Right renal cortex interstitium (tissue), 3 donors: ENCODE results near the gene SF3B1. TPM values are rescaled to one million over a fixed set of nuclear protein-coding genes. Genes with fewer than 3 reads are reported as not detected.
"Not testable (repeated sequence)": the region's sequence is repeated elsewhere in the genome, so short reads cannot be mapped to it uniquely, and the experiment has no call there.

Experiments
- DNase-seq, 3 donors: peaks; one replicate each; pipeline ENCODE4 v3.0.0-alpha.2; 2013; ENCODE audit warnings: low read depth in 3 of 3, low spot score in 2 of 3
- polyA plus RNA-seq, 3 donors: library from polyadenylated mRNA; unstranded; fragments of 120-200 nt; gene quantifications; one replicate each; pipeline ENCODE4 v1.2.1, GENCODE V29; 2013; ENCODE audit not compliant: insufficient read length in 3 of 3

Gene SF3B1
- polyA plus RNA-seq, result 100 to 1,000 TPM; 625 to 703 (median 690) TPM

DNA sequence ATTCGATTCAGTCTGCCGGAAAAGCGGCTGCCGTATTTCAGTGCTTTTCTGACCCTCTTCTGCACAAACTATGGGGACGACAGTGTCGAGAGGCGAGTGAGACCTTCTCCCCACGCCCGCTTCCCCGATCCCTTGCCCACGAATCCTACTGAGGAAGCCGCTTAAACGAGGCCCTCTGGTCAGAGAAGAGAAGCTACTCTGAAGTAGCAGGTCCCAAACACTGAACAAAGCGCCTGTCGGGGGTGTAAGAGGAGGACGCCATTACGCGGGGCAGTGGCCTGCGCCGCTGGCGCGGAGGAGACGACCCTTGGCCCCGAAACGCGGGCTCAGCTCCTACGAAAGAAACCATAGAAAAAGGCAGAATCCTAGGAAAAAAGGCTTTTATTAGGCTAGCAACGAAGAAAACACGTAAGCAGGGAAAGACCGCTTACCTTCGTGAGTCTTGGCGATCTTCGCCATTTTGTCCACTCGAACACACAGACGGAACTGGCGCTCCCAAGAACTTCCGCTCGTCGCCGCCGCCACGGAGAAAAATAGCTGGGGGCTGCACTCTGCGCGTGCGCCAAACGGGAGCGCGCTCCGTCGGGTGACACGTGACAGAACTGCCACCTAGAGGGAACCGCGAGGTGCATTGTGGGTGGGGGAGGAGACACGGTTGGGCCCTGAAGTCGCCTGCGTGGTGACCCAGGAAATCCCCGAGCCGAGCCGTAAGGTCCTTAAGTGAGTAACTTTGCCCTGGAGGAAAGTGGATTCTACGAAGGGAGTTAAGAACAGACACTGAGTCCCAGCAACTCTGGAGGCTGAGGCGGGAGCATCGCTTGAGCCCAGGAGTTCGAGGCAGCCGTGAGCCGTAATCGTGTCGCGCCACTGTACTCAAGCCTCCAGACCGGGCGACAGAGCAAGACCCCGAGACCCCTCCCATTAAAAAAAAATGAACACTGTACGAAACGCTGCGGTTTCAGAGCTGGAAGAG lies at the start of gene SF3B1:
TSS of gene SF3B1 (minus strand) at position 488 of the 973 bp plus-strand sequence. CDS start at position 459, 29 bp downstream.
- peak; percentile 97 to 98 (median 97) for DNase-seq

DNA sequence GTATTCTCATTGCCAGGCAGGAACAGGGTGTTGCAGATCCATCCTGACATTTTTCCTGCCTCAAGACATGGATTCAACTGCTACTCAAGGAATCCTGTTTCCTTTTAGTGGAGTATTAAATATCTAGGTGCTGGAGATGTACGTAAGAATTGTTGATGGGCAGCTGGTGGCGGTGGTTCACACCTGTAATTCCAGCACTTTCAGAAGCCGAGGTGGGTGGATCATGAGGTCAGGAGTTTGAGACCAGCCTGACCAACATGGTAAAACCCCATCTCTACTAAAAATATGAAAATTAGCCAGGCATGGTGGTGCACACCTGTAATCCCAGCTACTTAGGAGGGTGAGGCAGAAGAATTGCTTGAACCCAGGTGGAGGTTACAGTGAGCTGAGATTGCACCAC lies 49.4 kb upstream of the SF3B1 start:
- not testable (repeated sequence) for DNase-seq

DNA sequence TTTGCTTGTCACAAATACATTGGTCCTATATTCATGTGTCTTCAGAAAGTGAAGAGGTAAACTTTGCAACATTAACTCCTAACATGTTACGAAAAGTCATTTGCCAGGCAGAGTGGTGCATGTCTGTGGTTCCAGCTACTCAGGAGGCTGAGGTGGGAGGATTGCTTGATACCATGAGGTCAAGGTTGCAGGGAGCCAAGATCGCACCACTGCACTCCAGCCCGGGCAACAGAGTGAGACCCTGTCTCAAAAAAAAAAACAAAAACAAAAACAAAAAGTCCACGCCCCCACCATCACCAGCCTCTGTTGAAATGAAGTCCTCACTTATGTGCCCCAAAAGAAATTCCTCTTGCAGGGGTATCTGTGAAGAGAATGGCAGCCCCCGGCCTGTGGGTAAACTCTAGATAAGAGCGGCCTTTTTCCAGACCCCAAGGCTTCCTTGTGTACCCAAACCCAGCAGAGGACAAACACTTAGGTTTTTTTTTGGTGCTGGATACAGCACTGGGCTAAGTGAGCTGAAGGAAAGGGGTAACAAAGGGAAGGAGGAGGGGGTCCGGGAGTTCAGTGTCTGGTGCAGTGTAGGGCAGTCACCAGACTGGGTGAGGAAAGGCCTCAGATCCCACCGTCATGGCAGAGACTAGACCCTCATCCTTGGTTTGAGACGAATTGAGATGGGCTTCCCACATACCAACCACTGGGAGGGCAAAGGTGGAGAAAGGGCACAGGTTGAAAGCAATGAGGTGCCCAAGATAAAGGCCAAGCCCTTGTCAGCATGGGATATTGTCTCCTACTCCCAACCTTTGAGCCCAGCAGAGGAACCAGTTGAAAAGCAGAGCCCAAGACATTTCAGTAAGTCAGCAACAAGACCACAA lies 45.6 kb upstream of the SF3B1 start:
- no peak for DNase-seq

DNA sequence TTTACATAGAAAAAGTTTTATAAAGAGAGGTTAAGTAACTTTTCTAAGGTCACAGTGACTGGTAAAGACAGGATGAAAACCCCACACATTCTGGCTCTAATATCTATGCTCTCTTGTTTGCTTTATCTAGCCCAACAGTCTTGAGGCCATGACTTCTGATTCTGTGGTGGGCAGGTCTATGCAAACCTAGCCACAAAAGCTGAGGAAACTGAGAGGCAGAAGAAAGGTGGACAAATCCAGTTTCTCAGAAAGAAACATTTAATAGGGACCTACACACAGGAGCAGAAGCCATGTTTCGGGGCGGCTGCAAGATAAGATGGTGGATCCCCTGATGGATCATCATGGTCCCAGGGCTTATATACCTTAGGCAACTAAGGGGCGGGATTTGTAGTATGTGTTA lies 43.0 kb upstream of the SF3B1 start:
- DNase-seq, result no peak

DNA sequence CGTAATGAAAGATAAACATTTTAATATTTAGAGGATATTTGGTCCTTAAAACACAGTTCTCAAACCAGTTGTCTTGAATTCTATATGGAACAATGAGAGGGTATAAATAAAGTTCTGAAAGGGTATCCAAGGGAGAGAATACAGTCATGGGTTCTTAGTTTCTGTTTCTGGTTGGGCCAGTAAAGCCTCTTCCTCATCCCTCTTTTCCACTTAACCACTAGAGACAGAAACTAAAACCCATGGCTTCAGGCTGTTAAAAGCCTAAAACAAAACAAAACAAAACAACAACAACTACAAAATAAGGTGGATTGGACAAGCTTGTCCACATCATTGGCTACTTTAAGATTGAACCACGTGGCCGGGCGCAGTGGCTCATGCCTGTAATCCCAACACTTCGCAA lies 37.3 kb upstream of the SF3B1 start:
- DNase-seq, result no peak

GRCh38 chr2:197464175-197464574 lies 29.3 kb upstream of the SF3B1 start:
- DNase-seq, result no peak

- DNase-seq, result no peak
These were observed 26.2 kb upstream of the SF3B1 start for GRCh38 chr2:197461057-197461456.

- DNase-seq, result no peak
These were observed 25.8 kb upstream of the SF3B1 start for GRCh38 chr2:197460649-197461048.

DNA sequence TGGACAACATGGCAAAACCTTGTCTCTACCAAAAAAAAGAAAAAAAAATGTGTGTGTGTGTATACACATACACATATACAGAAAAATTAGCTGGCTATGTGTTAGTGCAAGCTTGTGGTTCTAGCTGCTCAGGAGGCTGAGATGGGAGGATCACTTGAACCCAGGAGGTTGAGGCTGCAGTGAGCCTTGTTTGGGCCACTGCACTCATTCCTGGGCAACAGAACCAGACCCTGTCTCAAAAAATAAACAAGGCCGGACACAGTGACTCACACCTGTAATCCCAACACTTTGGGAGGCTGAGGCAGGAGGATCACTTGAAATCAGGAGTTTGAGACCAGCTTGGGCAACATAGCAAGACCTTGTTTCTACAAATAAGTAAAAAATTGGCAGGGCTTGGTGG lies 20.6 kb upstream of the SF3B1 start:
- DNase-seq, result no peak

DNA sequence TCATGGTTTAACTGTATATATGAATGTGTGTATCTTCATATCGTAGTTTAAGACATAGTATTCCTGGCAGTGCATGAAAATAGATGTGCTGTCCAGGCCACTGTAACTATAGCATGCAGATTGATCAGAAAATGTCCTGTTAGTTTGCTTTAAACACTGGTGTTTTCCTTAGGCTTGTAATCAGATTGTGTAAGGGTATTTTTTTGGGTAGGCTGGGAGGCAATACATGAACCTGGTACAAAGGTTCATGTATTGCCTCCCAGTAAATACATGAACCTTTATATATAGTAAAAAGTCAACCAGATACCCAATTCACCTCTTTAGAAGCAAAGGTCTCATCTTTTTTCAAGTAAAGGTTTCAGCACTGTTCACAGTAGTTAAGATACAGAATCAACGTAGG lies 20.1 kb upstream of the SF3B1 start:
- no peak for DNase-seq

- DNase-seq, result peak; percentile 63 to 76 (median 70)
These were observed 19.1 kb upstream of the SF3B1 start for GRCh38 chr2:197453914-197454398.

- peak; percentile 98 for DNase-seq
These were observed 18.5 kb upstream of the SF3B1 start, which contains the start of gene COQ10B for GRCh38 chr2:197453123-197453913. TSS of gene COQ10B (plus strand) at chr2:197453552. CDS start at chr2:197453561, 9 bp downstream.

DNA sequence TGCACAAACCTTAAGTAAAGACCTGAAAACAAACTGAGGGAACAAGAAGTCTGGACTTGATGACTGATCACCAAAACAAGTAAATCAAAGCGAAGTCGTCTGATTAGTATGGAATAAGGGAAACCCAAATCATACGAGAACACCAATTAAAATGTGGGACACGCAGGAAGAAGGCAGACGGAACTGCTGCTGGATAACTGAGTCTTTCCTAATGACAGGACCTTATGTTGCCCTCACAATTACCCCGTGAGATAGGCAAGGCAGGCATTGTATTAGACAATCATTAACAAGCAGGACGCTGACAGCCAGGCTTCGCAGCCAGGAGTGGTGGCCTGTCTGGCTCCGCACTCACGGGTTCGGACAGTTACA lies 17.9 kb upstream of the SF3B1 start:
- no peak for DNase-seq

DNA sequence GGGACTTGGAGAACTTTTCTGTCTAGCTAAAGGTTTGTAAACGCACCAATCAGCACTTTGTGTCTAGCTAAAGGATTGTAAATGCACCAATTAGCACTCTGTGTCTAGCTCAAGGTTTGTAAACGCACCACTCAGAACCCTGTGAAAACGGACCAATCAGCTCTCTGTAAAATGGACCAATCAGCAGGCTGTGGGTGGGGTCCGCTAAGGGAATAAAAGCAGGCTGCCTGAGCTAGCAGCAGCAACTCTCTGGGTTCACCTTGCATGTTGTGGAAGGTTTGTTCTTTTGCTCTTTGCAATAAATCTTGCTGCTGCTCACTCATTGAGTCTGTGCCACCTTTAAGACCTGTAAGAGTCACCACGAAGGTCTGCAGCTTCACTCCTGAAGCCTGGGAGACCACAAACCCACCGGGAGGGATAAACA lies 16.1 kb upstream of the SF3B1 start:
- not testable (repeated sequence) for DNase-seq

- no peak for DNase-seq
These were observed 15.6 kb upstream of the SF3B1 start for GRCh38 chr2:197450465-197450864.

GRCh38 chr2:197446844-197447243 lies 12.0 kb upstream of the SF3B1 start:
- no peak for DNase-seq

- DNase-seq, result no peak
These were observed 10.9 kb upstream of the SF3B1 start for GRCh38 chr2:197445746-197446145.

- DNase-seq, result no peak
These were observed 8.0 kb upstream of the SF3B1 start for GRCh38 chr2:197442857-197443256.

DNA sequence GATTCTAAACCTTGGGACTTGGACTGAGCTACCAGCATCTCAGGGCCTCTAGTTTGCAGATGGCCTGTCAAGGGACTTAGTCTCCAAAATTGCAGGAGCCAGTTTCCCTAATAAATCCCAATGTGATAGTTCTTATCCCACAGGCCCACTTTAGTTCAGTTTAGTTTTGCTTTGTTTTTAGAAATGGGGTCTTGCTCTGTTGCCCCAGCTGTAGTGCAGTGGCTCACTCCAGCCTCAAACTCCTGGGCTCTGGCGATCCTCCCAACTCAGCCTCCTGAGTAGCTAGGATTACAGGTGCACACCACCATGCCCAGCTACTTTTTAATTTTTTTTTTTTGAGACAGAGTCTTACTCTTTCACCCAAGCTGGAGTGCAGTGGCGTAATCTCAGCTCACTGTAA lies 2.6 kb upstream of the SF3B1 start:
- DNase-seq, result no peak
